Measurements from ENCODE around the gene ZC3HAV1.

DNA sequence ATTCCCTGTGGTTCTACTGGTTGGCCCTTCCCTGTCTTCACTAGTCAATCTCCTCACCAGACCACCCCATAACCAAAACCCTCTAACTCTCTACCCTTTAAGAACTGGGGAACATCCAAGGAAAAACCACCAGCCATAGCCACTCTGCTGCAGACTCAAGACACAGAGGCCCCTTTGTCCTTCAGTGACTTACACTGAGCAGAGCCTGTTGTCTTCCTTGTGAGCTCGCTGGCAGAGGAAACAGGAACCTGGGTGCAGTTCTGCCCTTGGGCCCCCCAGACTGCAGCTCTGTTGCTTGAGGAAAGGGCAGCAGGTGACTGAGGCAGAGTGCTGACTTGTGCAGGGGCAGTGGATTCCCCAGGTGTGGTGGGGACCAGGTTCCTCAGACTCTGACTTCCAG, 30.6 kb downstream of the ZC3HAV1 start:
- TF ChIP-seq, protein P1, sequence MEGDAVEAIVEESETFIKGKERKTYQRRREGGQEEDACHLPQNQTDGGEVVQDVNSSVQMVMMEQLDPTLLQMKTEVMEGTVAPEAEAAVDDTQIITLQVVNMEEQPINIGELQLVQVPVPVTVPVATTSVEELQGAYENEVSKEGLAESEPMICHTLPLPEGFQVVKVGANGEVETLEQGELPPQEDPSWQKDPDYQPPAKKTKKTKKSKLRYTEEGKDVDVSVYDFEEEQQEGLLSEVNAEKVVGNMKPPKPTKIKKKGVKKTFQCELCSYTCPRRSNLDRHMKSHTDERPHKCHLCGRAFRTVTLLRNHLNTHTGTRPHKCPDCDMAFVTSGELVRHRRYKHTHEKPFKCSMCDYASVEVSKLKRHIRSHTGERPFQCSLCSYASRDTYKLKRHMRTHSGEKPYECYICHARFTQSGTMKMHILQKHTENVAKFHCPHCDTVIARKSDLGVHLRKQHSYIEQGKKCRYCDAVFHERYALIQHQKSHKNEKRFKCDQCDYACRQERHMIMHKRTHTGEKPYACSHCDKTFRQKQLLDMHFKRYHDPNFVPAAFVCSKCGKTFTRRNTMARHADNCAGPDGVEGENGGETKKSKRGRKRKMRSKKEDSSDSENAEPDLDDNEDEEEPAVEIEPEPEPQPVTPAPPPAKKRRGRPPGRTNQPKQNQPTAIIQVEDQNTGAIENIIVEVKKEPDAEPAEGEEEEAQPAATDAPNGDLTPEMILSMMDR (IDR thresholded peaks at IDR 0.05), result no peak
- TF ChIP-seq POLR2A (IDR thresholded peaks at IDR 0.05) (no peak), EP300 (IDR thresholded peaks at IDR 0.05) (no peak)
